ENCODE results near the gene SIRPG. TPM values are rescaled to one million over a fixed set of nuclear protein-coding genes. Genes with fewer than 3 reads are reported as not detected.
"Not testable (repeated sequence)": the region's sequence is repeated elsewhere in the genome, so short reads cannot be mapped to it uniquely, and the experiment has no call there.

The SIRPG gene
- total and polyA plus RNA-seq, 2 of the 13 experiments (the other 11 are each of a cell fraction or from before 2014, with no cell fraction given) = not detected

DNA sequence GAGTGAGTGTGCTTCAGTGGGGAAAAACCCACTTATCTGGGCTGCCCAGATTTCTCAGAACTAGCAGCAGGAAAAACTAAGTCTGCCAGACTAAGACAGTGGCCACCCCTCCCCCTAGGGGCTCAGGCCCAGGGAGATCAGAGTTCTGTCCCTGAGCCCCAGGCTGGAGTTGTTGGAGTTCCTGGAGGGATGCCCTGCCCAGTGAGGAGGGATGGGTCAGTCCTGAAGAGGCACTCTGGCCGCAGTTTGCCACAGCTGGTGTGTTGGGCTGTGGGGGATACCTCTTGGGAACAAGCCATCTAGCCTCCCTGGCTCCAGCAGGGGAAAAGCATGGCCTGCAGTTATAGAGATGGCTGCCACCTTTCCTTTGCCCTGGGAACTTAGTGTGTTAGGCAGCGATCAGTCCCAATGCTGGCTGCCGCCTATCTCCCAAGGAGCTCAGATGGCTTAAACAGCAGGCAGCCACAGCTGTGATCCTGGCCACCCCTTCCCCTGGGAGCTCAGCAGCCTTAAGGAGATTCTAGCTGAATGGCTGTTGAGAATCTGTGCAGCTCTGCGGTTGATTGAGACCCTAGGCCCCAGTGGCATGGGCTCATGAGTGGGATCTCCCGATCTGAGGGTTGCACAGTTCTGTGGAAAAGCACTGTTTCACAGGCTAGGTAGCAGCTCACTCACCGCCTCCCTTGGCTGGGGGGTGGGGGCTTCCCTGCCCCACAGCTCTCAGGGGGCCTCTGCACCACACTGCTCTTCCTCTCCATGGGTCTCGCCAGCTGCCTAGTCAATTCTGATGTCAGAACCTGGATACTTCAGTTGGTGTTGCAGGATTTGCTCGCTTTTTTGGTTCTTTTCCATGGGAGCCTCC, 13.2 kb downstream of the SIRPG start:
- ATAC-seq = no peak; the same call in 1 of the 3 replicates
- H3K4me1 ChIP-seq (ENCODE audit: insufficient read depth, low read length) = no peaks in the 10 kb centered on the region

DNA sequence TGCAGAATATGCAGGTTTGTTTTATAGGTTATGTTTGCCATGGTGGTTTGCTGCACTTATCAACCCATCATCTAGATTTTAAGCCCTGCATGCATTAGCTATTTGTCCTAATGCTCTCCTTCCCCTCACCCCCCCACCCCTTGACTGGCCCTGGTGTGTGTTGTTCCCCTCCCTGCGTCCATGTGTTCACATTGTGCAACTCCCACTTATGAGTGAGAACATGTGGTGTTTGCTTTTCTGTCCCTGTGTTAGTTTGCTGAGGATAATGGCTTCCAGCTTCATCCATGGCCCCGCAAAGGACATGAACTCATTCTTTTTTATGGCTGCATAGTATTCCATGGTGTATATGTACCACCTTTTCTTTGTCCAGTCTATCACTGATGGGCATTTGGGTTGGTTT, 18.9 kb downstream of the SIRPG start:
- intact Hi-C loops (cut with micrococcal nuclease; ENCODE audit: unreplicated experiment); in situ Hi-C loops (cut with HindIII; ENCODE audit: extremely low pct_ligation_motif_present, low pct_unique_long_range_greater_than_20kb); FAIRE-seq; BruUV-seq (replicated peaks); H3K27me3 ChIP-seq (ENCODE audit: control insufficient read depth in 1 of 2, insufficient read depth in 2 of 2, low read length in 2 of 2); H3K9ac ChIP-seq (ENCODE audit: insufficient read depth, low read depth, low read length); H3K4me3 ChIP-seq (replicated peaks in 1 of 3; ENCODE audit: insufficient read depth in 1 of 3, low read depth in 2 of 3, low read length in 3 of 3); H3K27ac ChIP-seq (ENCODE audit: extremely low read length, insufficient read depth, low read length); H3K9me3 ChIP-seq (ENCODE audit: low read length); H3K36me3 ChIP-seq (replicated peaks in 1 of 2; ENCODE audit: control insufficient read depth in 1 of 2, insufficient read depth in 2 of 2, low read length in 2 of 2); H3K79me2 ChIP-seq (ENCODE audit: insufficient read depth, low read length); H2AFZ ChIP-seq (ENCODE audit: low read length); H3K4me2 ChIP-seq (ENCODE audit: low read depth, low read length); POLR2A ChIA-PET; H4K20me1 ChIP-seq (ENCODE audit: insufficient read depth, low read length); CTCF ChIA-PET (ENCODE audit: low intra/inter-chr PET ratio, low total read pairs); ATAC-seq; TF ChIP-seq FOXA1 (IDR thresholded peaks at IDR 0.05): not testable (repeated sequence)
- peak; percentile 41 for DNase-seq (ENCODE audit: low spot score)
- 0% methylated on average over 2 of the region's 2 CpGs for WGBS (ENCODE audit: low lambda C conversion rate)
- H3K4me1 ChIP-seq (ENCODE audit: insufficient read depth, low read length) = peaks cover 37% of the 10 kb centered on the region
- TF ChIP-seq, protein P1, sequence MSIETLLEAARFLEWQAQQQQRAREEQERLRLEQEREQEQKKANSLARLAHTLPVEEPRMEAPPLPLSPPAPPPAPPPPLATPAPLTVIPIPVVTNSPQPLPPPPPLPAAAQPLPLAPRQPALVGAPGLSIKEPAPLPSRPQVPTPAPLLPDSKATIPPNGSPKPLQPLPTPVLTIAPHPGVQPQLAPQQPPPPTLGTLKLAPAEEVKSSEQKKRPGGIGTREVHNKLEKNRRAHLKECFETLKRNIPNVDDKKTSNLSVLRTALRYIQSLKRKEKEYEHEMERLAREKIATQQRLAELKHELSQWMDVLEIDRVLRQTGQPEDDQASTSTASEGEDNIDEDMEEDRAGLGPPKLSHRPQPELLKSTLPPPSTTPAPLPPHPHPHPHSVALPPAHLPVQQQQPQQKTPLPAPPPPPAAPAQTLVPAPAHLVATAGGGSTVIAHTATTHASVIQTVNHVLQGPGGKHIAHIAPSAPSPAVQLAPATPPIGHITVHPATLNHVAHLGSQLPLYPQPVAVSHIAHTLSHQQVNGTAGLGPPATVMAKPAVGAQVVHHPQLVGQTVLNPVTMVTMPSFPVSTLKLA (IDR thresholded peaks at IDR 0.05) = 0 out of 2 replicates have a peak, but pooled peaks have one; percentile 16
- TF ChIP-seq FOXA1 (CRISPR knock-in tag; IDR thresholded peaks at IDR 0.05) (0 out of 2 replicates have a peak, but pooled peaks have one; percentile 12), ZNF7 (CRISPR knock-in tag; IDR thresholded peaks at IDR 0.05) (0 out of 2 replicates have a peak, but pooled peaks have one; percentile 21), CEBPB (IDR thresholded peaks at IDR 0.05; ENCODE audit: borderline replicate concordance, low read depth, low read length) (peak; percentile 69; the same call in 1 of the 2 replicates), ZMYM2 (CRISPR knock-in tag; IDR thresholded peaks at IDR 0.05) (0 out of 2 replicates have a peak, but pooled peaks have one; percentile 36), FOXA3 (CRISPR knock-in tag; IDR thresholded peaks at IDR 0.05) (peak; percentile 40; the same call in 1 of the 2 replicates)
- TF ChIP-seq, protein P2, sequence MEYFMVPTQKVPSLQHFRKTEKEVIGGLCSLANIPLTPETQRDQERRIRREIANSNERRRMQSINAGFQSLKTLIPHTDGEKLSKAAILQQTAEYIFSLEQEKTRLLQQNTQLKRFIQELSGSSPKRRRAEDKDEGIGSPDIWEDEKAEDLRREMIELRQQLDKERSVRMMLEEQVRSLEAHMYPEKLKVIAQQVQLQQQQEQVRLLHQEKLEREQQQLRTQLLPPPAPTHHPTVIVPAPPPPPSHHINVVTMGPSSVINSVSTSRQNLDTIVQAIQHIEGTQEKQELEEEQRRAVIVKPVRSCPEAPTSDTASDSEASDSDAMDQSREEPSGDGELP (IDR thresholded peaks at IDR 0.05; ENCODE audit: borderline replicate concordance, low read depth) = peak; percentile 37; the same call in 1 of the 2 replicates
- TF ChIP-seq, protein P3, sequence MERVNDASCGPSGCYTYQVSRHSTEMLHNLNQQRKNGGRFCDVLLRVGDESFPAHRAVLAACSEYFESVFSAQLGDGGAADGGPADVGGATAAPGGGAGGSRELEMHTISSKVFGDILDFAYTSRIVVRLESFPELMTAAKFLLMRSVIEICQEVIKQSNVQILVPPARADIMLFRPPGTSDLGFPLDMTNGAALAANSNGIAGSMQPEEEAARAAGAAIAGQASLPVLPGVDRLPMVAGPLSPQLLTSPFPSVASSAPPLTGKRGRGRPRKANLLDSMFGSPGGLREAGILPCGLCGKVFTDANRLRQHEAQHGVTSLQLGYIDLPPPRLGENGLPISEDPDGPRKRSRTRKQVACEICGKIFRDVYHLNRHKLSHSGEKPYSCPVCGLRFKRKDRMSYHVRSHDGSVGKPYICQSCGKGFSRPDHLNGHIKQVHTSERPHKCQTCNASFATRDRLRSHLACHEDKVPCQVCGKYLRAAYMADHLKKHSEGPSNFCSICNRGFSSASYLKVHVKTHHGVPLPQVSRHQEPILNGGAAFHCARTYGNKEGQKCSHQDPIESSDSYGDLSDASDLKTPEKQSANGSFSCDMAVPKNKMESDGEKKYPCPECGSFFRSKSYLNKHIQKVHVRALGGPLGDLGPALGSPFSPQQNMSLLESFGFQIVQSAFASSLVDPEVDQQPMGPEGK (CRISPR knock-in tag; IDR thresholded peaks at IDR 0.05) = peak; percentile 50; the same call in 1 of the 2 replicates

More for the DNA sequence above, 13.2 kb downstream of the SIRPG start:
- POLR2A ChIA-PET = no interaction called here
- peaks cover 0 to 23% of the 10 kb centered on the region in 2 experiments; a peak in 2 of 5 replicates for H3K27me3 ChIP-seq (ENCODE audit: control insufficient read depth in 1 of 2, insufficient read depth in 2 of 2, low read length in 2 of 2)
- H3K9me3 ChIP-seq (ENCODE audit: low read length) = no peaks in the 10 kb centered on the region
- H3K79me2 ChIP-seq (ENCODE audit: insufficient read depth, low read length) = no peaks in the 10 kb centered on the region
- in situ Hi-C loops (cut with HindIII; ENCODE audit: extremely low pct_ligation_motif_present, low pct_unique_long_range_greater_than_20kb) = no loop called here
- no peak overlapping the region for H3K9ac ChIP-seq (ENCODE audit: insufficient read depth, low read depth, low read length)
- TF ChIP-seq, protein P4, sequence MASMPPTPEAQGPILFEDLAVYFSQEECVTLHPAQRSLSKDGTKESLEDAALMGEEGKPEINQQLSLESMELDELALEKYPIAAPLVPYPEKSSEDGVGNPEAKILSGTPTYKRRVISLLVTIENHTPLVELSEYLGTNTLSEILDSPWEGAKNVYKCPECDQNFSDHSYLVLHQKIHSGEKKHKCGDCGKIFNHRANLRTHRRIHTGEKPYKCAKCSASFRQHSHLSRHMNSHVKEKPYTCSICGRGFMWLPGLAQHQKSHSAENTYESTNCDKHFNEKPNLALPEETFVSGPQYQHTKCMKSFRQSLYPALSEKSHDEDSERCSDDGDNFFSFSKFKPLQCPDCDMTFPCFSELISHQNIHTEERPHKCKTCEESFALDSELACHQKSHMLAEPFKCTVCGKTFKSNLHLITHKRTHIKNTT (CRISPR knock-in tag; IDR thresholded peaks at IDR 0.05) = no peak
- TF ChIP-seq PRPF4 (IDR thresholded peaks at IDR 0.05; ENCODE audit: low read depth, low read length, poor library complexity, severe bottlenecking) = no peak
- no peak for DNase-seq (ENCODE audit: low spot score)
- no peak for FAIRE-seq
- H3K4me2 ChIP-seq (ENCODE audit: low read depth, low read length) = no peak overlapping the region
- 46% methylated on average over 6 of the region's 8 CpGs for WGBS (ENCODE audit: low lambda C conversion rate)
- CTCF ChIA-PET (ENCODE audit: low intra/inter-chr PET ratio, low total read pairs) = no interaction called here
- no peaks in the 10 kb centered on the region for H3K36me3 ChIP-seq (replicated peaks in 1 of 2; ENCODE audit: control insufficient read depth in 1 of 2, insufficient read depth in 2 of 2, low read length in 2 of 2)
- BruUV-seq (replicated peaks) = no TSS peak
- H2AFZ ChIP-seq (ENCODE audit: low read length) = no peak overlapping the region
- H3K27ac ChIP-seq (ENCODE audit: extremely low read length, insufficient read depth, low read length) = no peak overlapping the region
- H3K4me3 ChIP-seq (replicated peaks in 1 of 3; ENCODE audit: insufficient read depth in 1 of 3, low read depth in 2 of 3, low read length in 3 of 3) = no peak overlapping the region
- H4K20me1 ChIP-seq (ENCODE audit: insufficient read depth, low read length) = no peaks in the 10 kb centered on the region
- intact Hi-C loops (cut with micrococcal nuclease; ENCODE audit: unreplicated experiment) = no loop called here
